MM.1S (cell line): ENCODE results near the gene SSBP4.

Source experiments
- CTCF ChIP-seq: fragments of 300-600 bp; sonication (generic); IDR thresholded peaks from 2 replicates; pipeline ENCODE4 v1.5.1; 2016; ENCODE audit warnings: antibody characterized with exemption, low read length, mixed read lengths
- EZH2 ChIP-seq: fragments of 300-600 bp; sonication (generic); optimal IDR thresholded peaks from 2 replicates; pipeline ENCODE3; 2017; ENCODE audit warnings: low read depth, mild to moderate bottlenecking, antibody characterized with exemption, low read length, mixed read lengths

- TF ChIP-seq CTCF (no peak), EZH2 (no peak)
Observed at GRCh38 chr19:18439910-18440237, 20.7 kb downstream of the SSBP4 start.
